HG02571 (cell line): ENCODE data around the gene GPR108.
"Not testable (repeated sequence)": the region's sequence is repeated elsewhere in the genome, so short reads cannot be mapped to it uniquely, and the experiment has no call there.

ENCODE experiments used
- ATAC-seq: cut with Tn5 transposase; IDR thresholded peaks from one replicate; pipeline ENCODE4 v1.9.1; 2021; ENCODE audit warnings: mild to moderate bottlenecking, moderate library complexity; ENCODE audit not compliant: unreplicated experiment

Gene GPR108

GRCh38 chr19:6721138-6721474 is 16.3 kb downstream of the GPR108 start:
- ATAC-seq = no peak

GRCh38 chr19:6720369-6721137 is 16.8 kb downstream of the GPR108 start, which contains the start of gene C3:
Gene C3 (minus strand): TSS chr19:6720650. CDS start chr19:6720589, 61 bp downstream.
- no peak for ATAC-seq

GRCh38 chr19:6719992-6720368 is 17.4 kb downstream of the GPR108 start:
- ATAC-seq = no peak

- no peak for ATAC-seq
Measured at GRCh38 chr19:6719540-6719861, 17.9 kb downstream of the GPR108 start.

GRCh38 chr19:6718741-6719539 is 18.4 kb downstream of the GPR108 start:
- no peak for ATAC-seq

- ATAC-seq = no peak
Measured at GRCh38 chr19:6718111-6718740, 19.2 kb downstream of the GPR108 start.

GRCh38 chr19:6717441-6717971 is 19.9 kb downstream of the GPR108 start:
- no peak for ATAC-seq

- no peak for ATAC-seq
Measured at GRCh38 chr19:6717036-6717435, 20.3 kb downstream of the GPR108 start.

GRCh38 chr19:6716610-6716970 is 20.8 kb downstream of the GPR108 start:
- ATAC-seq = no peak

GRCh38 chr19:6714749-6715555 is 22.4 kb downstream of the GPR108 start:
- no peak for ATAC-seq

GRCh38 chr19:6713773-6714692 is 23.3 kb downstream of the GPR108 start:
- no peak for ATAC-seq

- no peak for ATAC-seq
Measured at GRCh38 chr19:6712692-6713670, 24.4 kb downstream of the GPR108 start.

GRCh38 chr19:6712231-6712630 is 25.1 kb downstream of the GPR108 start:
- ATAC-seq = no peak

- ATAC-seq = no peak
Measured at GRCh38 chr19:6711605-6712004, 25.8 kb downstream of the GPR108 start.

GRCh38 chr19:6711078-6711361 is 26.4 kb downstream of the GPR108 start:
- ATAC-seq = no peak

GRCh38 chr19:6710273-6711077 is 26.9 kb downstream of the GPR108 start:
- ATAC-seq = no peak

- ATAC-seq = no peak
Measured at GRCh38 chr19:6709549-6709948, 27.8 kb downstream of the GPR108 start.

- ATAC-seq = not testable (repeated sequence)
Measured at GRCh38 chr19:6708913-6709312, 28.5 kb downstream of the GPR108 start.
